Upper lobe of right lung (tissue), 1 donor: ENCODE results near the gene ITSN1. TPM values are rescaled to one million over a fixed set of nuclear protein-coding genes. Genes with fewer than 3 reads are reported as not detected.

Experiments
- ATAC-seq: fragments of 200-7000 bp; cut with Tn5 transposase; one replicate; pipeline ENCODE4 v1.9.1; 2020; ENCODE audit warnings: mild to moderate bottlenecking, moderate library complexity
- DNase-seq: peaks from one replicate; pipeline ENCODE4 v3.0.0-alpha.2; 2020
- H3K27ac ChIP-seq: fragments of 200-600 bp; one replicate; pipeline ENCODE4 v1.8.0; 2022
- H3K27me3 ChIP-seq: fragments of 200-600 bp; one replicate; pipeline ENCODE4 v1.8.0; 2022; ENCODE audit warnings: mild to moderate bottlenecking
- H3K36me3 ChIP-seq: fragments of 200-600 bp; one replicate; pipeline ENCODE4 v1.8.0; 2022
- H3K4me1 ChIP-seq: fragments of 200-600 bp; one replicate; pipeline ENCODE4 v1.8.0; 2022
- H3K4me3 ChIP-seq: fragments of 200-600 bp; one replicate; pipeline ENCODE4 v1.8.0; 2022; ENCODE audit warnings: mild to moderate bottlenecking
- H3K9me3 ChIP-seq: fragments of 200-600 bp; one replicate; pipeline ENCODE4 v1.8.0; 2022
- CTCF ChIP-seq: fragments of 200-600 bp; IDR thresholded peaks from one replicate; pipeline ENCODE4 v1.8.0; 2022; ENCODE audit warnings: antibody characterized with exemption
- intact Hi-C: fragments of 100-400 bp; cut with DNase I; formaldehyde crosslinking; loops from one replicate; pipeline ENCODE4 v1.11.0; 2022
- total RNA-seq: library from RNA; stranded (reverse); fragmentation: NEBNext Ultra II Directional; extraction: Animal tissue kit (Norgen Biotek cat#: 25700); gene quantifications from one replicate; pipeline ENCODE4 v1.2.1, GENCODE V29; 2021
- donor health status: DM: no; HTN: yes; CAD: no; lungs with severe emphysema.

ITSN1 gene
- total RNA-seq, 1 donor from 2014 or later: 32.0 TPM

GRCh38 chr21:33677450-33677849, 35.1 kb downstream of the ITSN1 start:
- TF ChIP-seq CTCF: no peak
- DNase-seq (no peak), ATAC-seq (no peak)
- Histone ChIP-seq H3K4me3 (no peak overlapping the region), H3K27me3 (no peaks in the 10 kb centered on the region), H3K4me1 (no peaks in the 10 kb centered on the region), H3K9me3 (no peaks in the 10 kb centered on the region), H3K36me3 (no peaks in the 10 kb centered on the region), H3K27ac (no peak overlapping the region)
- intact Hi-C loops: no loop called here

GRCh38 chr21:33680870-33681269, 38.6 kb downstream of the ITSN1 start:
- DNase-seq (no peak), ATAC-seq (no peak)
- H3K36me3 ChIP-seq: no peaks in the 10 kb centered on the region
- intact Hi-C loops: no loop called here
- peaks cover 22% of the 10 kb centered on the region for H3K4me1 ChIP-seq
- H3K27me3 ChIP-seq: no peaks in the 10 kb centered on the region
- no peaks in the 10 kb centered on the region for H3K9me3 ChIP-seq
- TF ChIP-seq CTCF: no peak
- H3K27ac ChIP-seq: no peak overlapping the region
- H3K4me3 ChIP-seq: no peak overlapping the region

GRCh38 chr21:33682992-33683627, 40.8 kb downstream of the ITSN1 start:
- DNase-seq: no peak
- ATAC-seq: no peak
- H3K4me3 ChIP-seq: no peak overlapping the region
- H3K27me3 ChIP-seq: no peaks in the 10 kb centered on the region
- no peaks in the 10 kb centered on the region for H3K9me3 ChIP-seq
- intact Hi-C loops: no loop called here
- H3K4me1 ChIP-seq: peaks cover 33% of the 10 kb centered on the region
- no peak overlapping the region for H3K27ac ChIP-seq
- H3K36me3 ChIP-seq: no peaks in the 10 kb centered on the region
- no peak for TF ChIP-seq CTCF

- TF ChIP-seq CTCF: no peak
- no peak overlapping the region for H3K27ac ChIP-seq
- H3K4me3 ChIP-seq: no peak overlapping the region
- no peaks in the 10 kb centered on the region for H3K36me3 ChIP-seq
- H3K27me3 ChIP-seq: no peaks in the 10 kb centered on the region
- H3K9me3 ChIP-seq: no peaks in the 10 kb centered on the region
- intact Hi-C loops: no loop called here
- DNase-seq (no peak), ATAC-seq (no peak)
- peaks cover 36% of the 10 kb centered on the region for H3K4me1 ChIP-seq
These were observed 41.8 kb downstream of the ITSN1 start for GRCh38 chr21:33684068-33684467.

- Histone ChIP-seq H3K4me3 (no peak overlapping the region), H3K36me3 (no peaks in the 10 kb centered on the region), H3K27me3 (no peaks in the 10 kb centered on the region), H3K9me3 (no peaks in the 10 kb centered on the region), H3K27ac (no peak overlapping the region), H3K4me1 (peaks cover 36% of the 10 kb centered on the region)
- no peak for ATAC-seq
- no peak for DNase-seq
- no peak for TF ChIP-seq CTCF
- intact Hi-C loops: no loop called here
These were observed 42.7 kb downstream of the ITSN1 start for GRCh38 chr21:33684923-33685560.
